HS-5 (cell line): ENCODE data around the gene ZNF804A.
A peak's percentile ranks its signal among the peaks of the same experiment; 100 is the strongest.

Experiments
- DNase-seq: peaks from one replicate; pipeline ENCODE4 v3.0.0-alpha.2; 2012; ENCODE audit warnings: low read depth

The ZNF804A gene

GRCh38 chr2:184610891-184611290, 12.6 kb downstream of the ZNF804A start:
- no peak for DNase-seq

- peak; percentile 88 for DNase-seq
These were observed 13.2 kb downstream of the ZNF804A start for GRCh38 chr2:184611361-184612085.

- DNase-seq, result peak; percentile 36
These were observed 22.0 kb downstream of the ZNF804A start for GRCh38 chr2:184620367-184620766.

- no peak for DNase-seq
These were observed 26.0 kb downstream of the ZNF804A start for GRCh38 chr2:184624311-184624710.

DNA sequence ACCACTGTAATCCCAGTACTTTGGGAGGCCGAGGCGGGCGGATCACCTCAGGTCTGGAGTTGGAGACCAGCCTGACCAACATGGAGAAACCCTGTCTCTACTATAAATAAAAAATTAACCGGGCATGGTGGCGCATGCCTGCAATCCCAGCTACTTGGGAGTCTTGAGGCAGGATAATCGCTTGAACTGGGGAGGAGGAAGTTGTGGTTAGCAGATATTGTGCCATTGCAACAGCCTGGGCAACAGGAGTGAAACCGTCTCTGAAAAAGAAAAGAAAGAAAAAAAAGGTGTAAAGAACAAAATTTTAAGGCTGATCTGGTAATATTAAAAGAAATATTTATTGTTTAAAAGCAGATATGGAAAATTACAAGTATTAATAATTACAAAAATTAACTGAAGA, 29.7 kb downstream of the ZNF804A start:
- no peak for DNase-seq

- DNase-seq, result no peak
These were observed 35.4 kb downstream of the ZNF804A start for GRCh38 chr2:184633726-184634125.

DNA sequence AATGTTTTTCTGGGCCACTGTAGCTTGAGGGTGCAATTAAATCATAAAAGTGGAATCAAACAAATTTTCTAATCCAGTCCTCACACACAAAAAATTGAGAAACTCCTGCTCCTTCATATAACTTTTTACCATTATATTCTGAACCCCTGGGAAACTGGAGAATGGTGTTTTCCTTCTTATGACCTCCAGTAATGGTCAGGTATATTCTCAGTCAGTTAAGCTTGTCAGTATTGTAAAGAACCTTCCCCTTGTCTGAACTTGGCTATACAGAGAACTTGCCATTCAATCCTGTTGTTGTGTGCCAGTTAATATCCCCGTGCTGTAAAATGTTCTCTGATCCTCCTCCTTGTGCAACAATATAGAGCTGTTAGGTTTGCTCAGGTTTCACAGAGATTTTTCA, 39.5 kb downstream of the ZNF804A start:
- no peak for DNase-seq

GRCh38 chr2:184644685-184645084, 46.4 kb downstream of the ZNF804A start:
- DNase-seq, result no peak

DNA sequence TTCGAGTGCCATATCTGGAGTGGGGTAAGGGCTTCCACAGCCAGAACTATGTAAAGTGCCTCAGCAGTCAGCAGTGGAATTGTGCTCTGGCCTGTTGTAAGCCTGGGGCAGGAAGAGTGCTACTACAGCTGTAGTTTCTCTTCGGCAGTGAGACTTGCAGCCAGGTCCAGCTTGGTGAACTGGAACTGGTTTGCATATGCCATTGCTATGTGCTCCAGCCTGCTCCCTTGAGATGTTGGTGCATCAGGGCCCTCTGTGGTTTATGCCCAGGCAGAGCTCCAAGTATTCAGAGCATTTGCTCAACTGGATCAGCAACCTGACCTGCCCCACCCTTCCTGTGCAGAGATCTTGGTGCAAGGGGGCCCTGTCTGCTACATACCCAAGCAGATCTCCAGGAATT, 47.8 kb downstream of the ZNF804A start:
- DNase-seq, result peak; percentile 32

GRCh38 chr2:184646593-184646992, 48.3 kb downstream of the ZNF804A start:
- DNase-seq, result no peak

DNA sequence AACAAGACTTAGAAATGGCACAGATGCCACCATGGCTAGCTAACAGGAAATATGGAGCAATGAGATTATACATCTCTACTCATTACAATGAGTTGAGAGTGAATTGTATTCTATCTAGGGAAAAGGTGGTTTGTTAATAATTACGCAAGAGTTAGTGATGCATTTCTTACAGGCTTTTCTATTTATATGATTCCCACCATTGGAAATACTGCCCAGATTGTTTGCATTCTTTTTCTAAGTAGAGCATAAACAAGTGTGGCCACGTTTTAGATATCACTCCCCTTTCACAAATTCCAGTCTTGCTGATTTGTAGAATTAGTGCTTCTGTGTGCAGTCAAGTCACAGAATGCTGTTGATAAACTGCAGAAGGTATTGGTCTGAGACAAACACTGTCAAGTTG, 56.6 kb downstream of the ZNF804A start:
- DNase-seq, result peak; percentile 31

DNA sequence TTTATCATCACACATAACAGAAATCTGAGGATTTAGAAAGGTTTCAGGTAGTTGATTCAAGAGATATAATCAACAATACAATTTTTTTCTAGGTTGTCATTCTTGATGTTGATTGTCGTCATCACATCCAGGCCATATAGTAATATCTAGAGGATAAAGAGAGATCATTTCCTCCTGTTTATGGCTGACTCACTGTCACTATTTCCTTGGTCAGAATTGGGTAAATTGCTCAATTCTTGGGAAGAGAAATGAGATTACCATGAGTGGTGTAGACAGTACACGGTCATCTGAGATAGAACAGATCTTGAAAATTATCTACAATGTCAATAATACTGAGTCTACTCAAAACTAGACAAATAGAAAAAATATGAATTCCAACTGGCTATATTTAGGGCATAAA, 78.8 kb downstream of the ZNF804A start:
- DNase-seq, result no peak

GRCh38 chr2:184679219-184680018, 81.1 kb downstream of the ZNF804A start:
- no peak for DNase-seq

GRCh38 chr2:184680825-184681224, 82.5 kb downstream of the ZNF804A start:
- no peak for DNase-seq

GRCh38 chr2:184681642-184682321, 83.5 kb downstream of the ZNF804A start:
- DNase-seq, result no peak

- no peak for DNase-seq
These were observed 85.6 kb downstream of the ZNF804A start for GRCh38 chr2:184683911-184684310.

DNA sequence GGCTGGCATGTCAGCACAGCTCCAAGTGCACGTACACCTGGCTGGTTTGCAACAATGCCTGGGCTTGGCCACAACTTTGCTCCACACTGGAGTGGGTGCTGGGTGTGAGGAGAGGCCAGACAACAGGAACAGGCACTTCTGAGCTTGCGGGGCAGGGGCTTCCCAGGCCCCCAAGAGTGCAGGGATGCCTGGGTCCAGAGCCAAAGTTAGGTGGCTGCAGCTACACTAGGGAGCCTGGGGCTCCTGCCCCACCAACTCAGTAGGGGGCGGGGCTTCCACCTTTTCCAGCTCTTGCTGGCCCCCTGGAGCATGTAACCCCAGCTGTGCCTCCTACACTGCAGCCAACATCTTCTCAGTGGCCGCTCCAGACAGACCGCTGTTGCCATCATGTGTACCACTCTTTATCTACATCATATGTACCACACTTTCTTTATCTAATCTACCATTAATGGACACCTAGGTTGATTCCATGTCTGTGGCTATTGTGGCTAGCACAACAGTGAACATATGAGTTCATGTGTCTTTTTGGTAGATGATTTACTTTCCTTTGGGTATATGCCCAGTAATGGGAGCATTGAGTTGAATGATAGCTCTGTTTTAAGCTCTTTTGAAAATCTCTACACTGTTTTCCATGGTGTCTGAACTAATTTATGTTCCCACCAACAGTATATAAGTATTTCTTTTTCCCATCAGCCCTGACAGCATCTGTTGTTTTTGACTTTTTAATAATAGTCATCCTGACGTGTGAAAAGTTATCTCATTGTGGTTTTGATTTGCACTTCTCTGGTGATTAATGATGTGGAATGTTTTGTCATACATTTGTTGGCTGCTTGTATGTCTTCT, 87.9 kb downstream of the ZNF804A start:
- DNase-seq, result no peak

- DNase-seq, result peak; percentile 11
These were observed 91.3 kb downstream of the ZNF804A start for GRCh38 chr2:184689638-184690037.

DNA sequence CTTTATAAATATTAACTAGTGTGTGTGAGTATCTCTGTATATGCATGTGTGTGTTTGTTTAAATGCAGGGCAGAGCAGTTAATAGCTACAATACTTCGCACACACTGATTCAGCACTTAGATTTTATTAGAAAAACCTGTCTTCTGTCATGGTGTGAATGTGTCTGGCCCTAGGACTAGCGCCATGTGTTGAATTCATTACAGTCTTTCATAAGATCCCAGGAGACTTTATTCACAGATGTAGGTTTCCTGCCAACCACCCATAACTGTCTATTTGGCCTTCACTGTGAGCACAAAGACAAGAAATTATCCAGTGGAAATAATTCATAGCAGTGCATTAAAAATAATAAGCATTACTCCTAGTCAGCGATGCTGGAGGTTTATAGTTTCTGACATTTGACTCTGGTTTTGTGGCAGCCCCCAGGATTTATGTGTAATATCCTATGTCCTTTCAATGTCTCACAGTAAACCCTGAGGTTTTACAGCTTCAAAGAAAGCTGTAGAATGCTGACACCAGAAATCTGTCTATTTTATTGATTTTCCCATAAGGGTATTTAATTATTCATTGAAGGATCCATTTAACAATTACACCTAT, 93.9 kb downstream of the ZNF804A start:
- DNase-seq, result peak; percentile 18

- DNase-seq, result no peak
These were observed 98.3 kb downstream of the ZNF804A start for GRCh38 chr2:184696644-184697043.

DNA sequence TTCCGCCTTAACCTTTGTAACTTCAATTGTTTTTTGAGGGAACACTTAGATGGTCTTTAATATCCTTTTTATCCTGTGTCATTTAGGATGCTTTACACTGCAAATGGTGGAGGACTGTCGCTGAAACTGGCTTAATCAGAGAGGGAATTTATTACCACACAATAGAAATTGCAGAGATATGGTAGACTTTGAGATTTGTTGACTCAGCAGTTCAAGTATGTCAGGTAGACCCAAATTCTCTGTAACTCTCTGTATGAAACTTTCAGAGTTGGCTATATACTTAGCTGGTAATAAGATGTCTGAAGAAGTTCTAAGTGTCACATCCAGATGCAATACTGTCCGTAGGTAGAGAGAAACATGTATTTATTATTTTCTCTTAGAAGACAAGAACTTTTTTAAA, 100.1 kb downstream of the ZNF804A start:
- DNase-seq, result no peak

DNA sequence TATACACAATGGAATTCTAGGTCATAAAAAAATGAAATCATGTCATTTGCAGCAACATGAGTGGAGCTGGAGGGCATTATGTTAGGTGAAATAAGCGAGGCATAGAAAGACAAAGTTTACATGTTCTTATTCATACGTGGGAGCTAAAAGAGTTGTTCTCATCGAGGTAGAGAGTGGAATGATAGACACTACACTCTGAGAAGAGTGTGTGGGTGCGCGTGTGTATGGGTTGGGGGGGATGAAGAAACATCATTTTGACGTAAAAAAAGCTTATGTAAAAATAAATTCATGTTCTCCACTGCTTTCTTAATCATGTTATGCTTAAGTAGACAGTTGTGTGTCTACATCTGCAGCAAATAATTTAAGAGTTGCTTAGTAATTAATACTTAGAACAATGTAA, 123.6 kb downstream of the ZNF804A start:
- DNase-seq, result no peak
